SK-N-MC (cell line): Measurements from ENCODE around the gene USP9Y.

Source experiments
- EZH2 ChIP-seq: fragments of 200-600 bp; sonication (generic); IDR thresholded peaks from one replicate; pipeline ENCODE4 v1.6.1; 2017; ENCODE audit warnings: antibody characterized with exemption
- FOXP2 ChIP-seq: optimal IDR thresholded peaks from 2 replicates; pipeline ENCODE3; 2011; ENCODE audit warnings: mild to moderate bottlenecking, moderate library complexity; ENCODE audit not compliant: insufficient read depth; ENCODE audit errors: extremely low read length, control extremely low read depth
- POLR2AphosphoS5 ChIP-seq: IDR thresholded peaks from 2 replicates; pipeline ENCODE4 v1.6.1; 2012; ENCODE audit warnings: mild to moderate bottlenecking, low read depth, low read length, borderline replicate concordance

DNA sequence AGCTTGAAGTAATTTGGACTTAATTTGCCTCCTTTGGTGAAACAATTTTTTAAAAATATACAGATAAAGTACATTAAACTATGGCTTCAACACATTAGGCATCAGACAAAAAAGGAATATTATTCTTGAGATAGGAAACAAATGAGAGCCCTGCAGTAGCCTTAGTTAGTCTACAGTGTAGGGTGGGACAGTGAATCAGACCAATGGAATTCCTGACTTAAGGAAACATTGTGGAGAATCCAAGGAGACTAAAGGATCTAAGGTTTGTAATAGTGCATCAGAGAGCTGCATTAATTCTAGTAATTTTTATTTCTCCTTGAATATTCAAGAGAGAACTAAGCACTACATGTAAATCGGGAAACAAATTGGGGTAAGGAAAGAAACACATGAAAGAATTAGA, 125.8 kb downstream of the USP9Y start:
- TF ChIP-seq POLR2AphosphoS5 (no peak), EZH2 (no peak), FOXP2 (no peak)
